GM18951 (cell line): ENCODE results near the gene APPL2.

ENCODE experiments used
- POLR2A ChIP-seq: IDR thresholded peaks from 4 replicates; pipeline ENCODE4 v1.6.1; 2011; ENCODE audit warnings: mild to moderate bottlenecking; ENCODE audit not compliant: insufficient read length, insufficient read depth; ENCODE audit errors: extremely low read depth
- in situ Hi-C: fragments of 300-500 bp; cut with MboI; formaldehyde crosslinking; loops from one replicate; pipeline ENCODE4 v1.12.0; 2022; ENCODE audit warnings: low sequenced_read_pairs, mixed read lengths, inconsistent platforms; ENCODE audit not compliant: unreplicated experiment

Gene APPL2

DNA sequence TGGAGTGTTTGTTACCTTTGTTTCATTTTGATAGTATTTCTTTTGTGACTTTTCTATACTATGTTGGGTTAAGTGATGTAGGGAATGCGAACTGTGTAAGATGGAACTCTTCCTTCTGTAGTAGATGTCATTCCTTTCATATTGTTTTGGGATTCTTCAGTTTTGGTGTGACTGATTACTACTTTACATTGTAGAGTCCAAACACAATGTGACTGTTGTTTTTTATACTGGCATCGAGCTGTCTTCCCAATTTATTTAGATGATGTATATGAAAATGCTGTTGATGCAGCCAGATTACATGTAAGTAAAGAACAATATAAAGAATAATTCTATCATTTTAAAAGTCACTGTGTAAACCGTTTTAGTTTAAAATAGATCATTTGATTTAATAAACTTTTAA is 93.7 kb downstream of the APPL2 start:
- TF ChIP-seq POLR2A = no peak
- in situ Hi-C loops = no loop called here

- TF ChIP-seq POLR2A = no peak
- in situ Hi-C loops = no loop called here
These were observed 94.6 kb downstream of the APPL2 start for GRCh38 chr12:105141320-105141922.

DNA sequence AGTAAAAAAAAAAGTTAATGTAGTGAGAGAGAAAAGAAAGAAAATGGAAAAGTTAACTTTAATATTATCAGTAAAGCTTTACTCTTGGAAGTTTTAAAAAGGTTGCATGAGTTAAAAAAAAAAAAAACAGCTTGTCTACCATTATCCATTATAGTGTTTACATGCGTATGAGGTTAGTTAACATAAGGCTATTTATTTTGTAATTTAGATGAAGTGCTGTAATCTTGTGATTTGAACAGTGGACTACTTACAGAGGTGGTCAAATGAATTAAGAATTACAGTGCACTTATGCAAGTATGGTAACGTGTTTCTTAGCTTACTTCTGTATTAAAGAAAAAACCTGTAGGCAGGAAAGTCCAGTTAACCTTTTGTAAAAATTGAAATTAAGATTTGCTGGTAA is 97.7 kb downstream of the APPL2 start:
- no peak for TF ChIP-seq POLR2A
- in situ Hi-C loops = no loop called here
